IMR-90 (cell line): ENCODE measurements around the gene COPS9. TPM values are rescaled to one million over a fixed set of nuclear protein-coding genes. Genes with fewer than 3 reads are reported as not detected.

Source experiments
- ATAC-seq: fragments of 200-7000 bp; cut with Tn5 transposase; 2 replicates; pipeline ENCODE4 v1.9.1; 2020; ENCODE audit warnings: low read depth, mild to moderate bottlenecking, moderate library complexity
- BruUV-seq: library from RNA; stranded (reverse); fragments of 400-500 nt; replicated peaks from 2 replicates; lab custom pipeline; 2021; lab: Mats Ljungman, UMichigan
- CTCF ChIA-PET: fragments of 300-600 bp; formaldehyde crosslinking; extraction: SDS; loops from one replicate; lab custom pipeline; 2021; ENCODE audit warnings: antibody characterized with exemption; lab: Yijun Ruan, JAX
- POLR2A ChIA-PET: fragments of 300-600 bp; sonication (Branson Sonifier 250); formaldehyde crosslinking; loops from one replicate; lab custom pipeline; 2022; ENCODE audit warnings: antibody characterized with exemption; ENCODE audit not compliant: unreplicated experiment; lab: Charles Lee
- DNase-seq: peaks from one replicate; pipeline ENCODE4 v3.0.0; 2013
- H2AFZ ChIP-seq: replicated peaks from 2 replicates; pipeline ENCODE3; 2013; ENCODE audit warnings: low read length, mild to moderate bottlenecking; ENCODE audit not compliant: poor library complexity
- H2AK5ac ChIP-seq: 2 replicates; pipeline ENCODE4 v1.6.1; 2013; ENCODE audit warnings: low read depth, low read length, inconsistent platforms
- H2AK9ac ChIP-seq: replicated peaks from 2 replicates; pipeline ENCODE3; 2013; ENCODE audit warnings: mild to moderate bottlenecking, low read depth, low read length, moderate library complexity; ENCODE audit not compliant: poor library complexity
- H2BK120ac ChIP-seq: 2 replicates; pipeline ENCODE4 v1.6.1; 2013; ENCODE audit warnings: low read depth, low read length, inconsistent platforms
- H2BK15ac ChIP-seq: 3 replicates; pipeline ENCODE4 v1.6.1; 2013; ENCODE audit warnings: low read depth, low read length, inconsistent platforms
- H2BK20ac ChIP-seq: 2 replicates; pipeline ENCODE4 v1.6.1; 2013; ENCODE audit warnings: low read depth, mild to moderate bottlenecking, inconsistent platforms, low read length, moderate library complexity
- H2BK5ac ChIP-seq: 2 replicates; pipeline ENCODE4 v1.6.1; 2013; ENCODE audit warnings: mild to moderate bottlenecking, low read depth, low read length, inconsistent platforms; ENCODE audit not compliant: poor library complexity, severe bottlenecking
- H3K14ac ChIP-seq: replicated peaks from 2 replicates; pipeline ENCODE4 v1.6.1; 2013; ENCODE audit warnings: low read depth, low read length, inconsistent platforms
- H3K18ac ChIP-seq: 2 replicates; pipeline ENCODE4 v1.6.1; 2013; ENCODE audit warnings: low read depth, low read length, control low read depth
- H3K23ac ChIP-seq: 2 replicates; pipeline ENCODE4 v1.6.1; 2013; ENCODE audit warnings: low read depth, low read length, inconsistent platforms
- H3K27ac ChIP-seq: 2 replicates; pipeline ENCODE4 v1.5.1; 2013; ENCODE audit warnings: mild to moderate bottlenecking, control low read depth, low read length; ENCODE audit not compliant: insufficient read depth
- H3K27me3 ChIP-seq: 2 replicates; pipeline ENCODE4 v1.6.1; 2013; ENCODE audit warnings: low read length; ENCODE audit not compliant: control insufficient read depth, insufficient read depth
- H3K36me3 ChIP-seq: 2 replicates; pipeline ENCODE4 v1.6.1; 2013; ENCODE audit warnings: low read length, mixed read lengths; ENCODE audit not compliant: control insufficient read depth, insufficient read depth
- H3K4ac ChIP-seq: 2 replicates; pipeline ENCODE4 v1.6.1; 2013; ENCODE audit warnings: low read depth, low read length, inconsistent platforms
- H3K4me1 ChIP-seq: 2 replicates; pipeline ENCODE4 v1.6.1; 2013; ENCODE audit warnings: low read length, mixed read lengths; ENCODE audit not compliant: control insufficient read depth, insufficient read depth
- H3K4me2 ChIP-seq: 2 replicates; pipeline ENCODE4 v1.6.1; 2013; ENCODE audit warnings: low read depth, mild to moderate bottlenecking, control low read depth, low read length, moderate library complexity
- H3K4me3 ChIP-seq: 2 replicates; pipeline ENCODE4 v1.5.1; 2013; ENCODE audit warnings: low read depth, mild to moderate bottlenecking, control low read depth, low read length, moderate library complexity; ENCODE audit not compliant: insufficient read depth
- H3K56ac ChIP-seq: 2 replicates; pipeline ENCODE4 v1.6.1; 2013; ENCODE audit warnings: low read length, inconsistent platforms; ENCODE audit not compliant: insufficient read depth; ENCODE audit errors: extremely low read depth
- H3K79me1 ChIP-seq, 2 experiments: 2 replicates each; pipeline ENCODE4 v1.6.1; 2013; ENCODE audit warnings: low read length in 2 of 2, inconsistent platforms in 1 of 2, low read depth in 1 of 2
- H3K9ac ChIP-seq: 2 replicates; pipeline ENCODE4 v1.6.1; 2013; ENCODE audit warnings: low read depth, low read length, control low read depth
- H3K9me1 ChIP-seq: 2 replicates; pipeline ENCODE4 v1.6.1; 2013; ENCODE audit warnings: low read length, inconsistent platforms; ENCODE audit not compliant: insufficient read depth
- H3K9me3 ChIP-seq: 2 replicates; pipeline ENCODE4 v1.6.1; 2013; ENCODE audit warnings: low read length; ENCODE audit not compliant: control insufficient read depth, insufficient read depth
- H4K20me1 ChIP-seq: 2 replicates; pipeline ENCODE4 v1.6.1; 2013; ENCODE audit warnings: low read length, inconsistent platforms; ENCODE audit not compliant: insufficient read depth
- H4K5ac ChIP-seq: 2 replicates; pipeline ENCODE4 v1.6.1; 2013; ENCODE audit warnings: mild to moderate bottlenecking, low read depth, low read length, control low read depth
- H4K8ac ChIP-seq, 2 experiments: 2 replicates each; pipeline ENCODE4 v1.6.1; 2013; ENCODE audit warnings: low read depth in 2 of 2, low read length in 2 of 2, control low read depth in 1 of 2, inconsistent platforms in 1 of 2
- H4K91ac ChIP-seq: 2 replicates; pipeline ENCODE4 v1.6.1; 2013; ENCODE audit warnings: low read depth, low read length, inconsistent platforms; ENCODE audit not compliant: insufficient read depth
- BHLHE40 ChIP-seq: fragments of 150-350 bp; IDR thresholded peaks from 2 replicates; pipeline ENCODE4 v1.6.1; 2016; ENCODE audit warnings: mild to moderate bottlenecking, low read depth, low read length
- CEBPB ChIP-seq: IDR thresholded peaks from 2 replicates; pipeline ENCODE4 v1.6.1; 2012; ENCODE audit warnings: low read depth, low read length, improper control_type of control experiment
- CHD1 ChIP-seq: IDR thresholded peaks from 2 replicates; pipeline ENCODE4 v1.6.1; 2012; ENCODE audit warnings: low read depth, low read length, improper control_type of control experiment
- CTCF ChIP-seq: conservative IDR thresholded peaks from 2 replicates; pipeline ENCODE4 v1.5.1; 2012; ENCODE audit warnings: mild to moderate bottlenecking, low read depth, low read length, improper control_type of control experiment
- ELK1 ChIP-seq: fragments of 150-350 bp; IDR thresholded peaks from 2 replicates; pipeline ENCODE4 v1.6.1; 2016; ENCODE audit warnings: low read depth, mild to moderate bottlenecking, low read length, moderate library complexity, borderline replicate concordance
- FOS ChIP-seq: fragments of 150-350 bp; IDR thresholded peaks from 2 replicates; pipeline ENCODE4 v1.6.1; 2016; ENCODE audit warnings: low read depth, low read length
- MAFK ChIP-seq: IDR thresholded peaks from 2 replicates; pipeline ENCODE4 v1.6.1; 2012; ENCODE audit warnings: low read depth, low read length, improper control_type of control experiment
- MAZ ChIP-seq: IDR thresholded peaks from 2 replicates; pipeline ENCODE4 v1.6.1; 2012; ENCODE audit warnings: low read depth, mild to moderate bottlenecking, low read length, improper control_type of control experiment, moderate library complexity, borderline replicate concordance
- MXI1 ChIP-seq: IDR thresholded peaks from 2 replicates; pipeline ENCODE4 v1.6.1; 2012; ENCODE audit warnings: low read depth, mild to moderate bottlenecking, low read length, moderate library complexity, borderline replicate concordance
- NFE2L2 ChIP-seq: fragments of 150-350 bp; IDR thresholded peaks from 2 replicates; pipeline ENCODE4 v1.6.1; 2016; ENCODE audit warnings: low read depth, mild to moderate bottlenecking, low read length
- POLR2A ChIP-seq: IDR thresholded peaks from 2 replicates; pipeline ENCODE4 v1.6.1; 2012; ENCODE audit warnings: mild to moderate bottlenecking, low read depth, low read length
- RAD21 ChIP-seq: IDR thresholded peaks from 2 replicates; pipeline ENCODE4 v1.6.1; 2012; ENCODE audit warnings: low read length, improper control_type of control experiment
- RCOR1 ChIP-seq: IDR thresholded peaks from 2 replicates; pipeline ENCODE4 v1.6.1; 2012; ENCODE audit warnings: mild to moderate bottlenecking, low read length, improper control_type of control experiment; ENCODE audit not compliant: insufficient replicate concordance
- SMC3 ChIP-seq: fragments of 150-350 bp; IDR thresholded peaks from 2 replicates; pipeline ENCODE4 v1.6.1; 2016; ENCODE audit warnings: low read depth, mild to moderate bottlenecking, antibody characterized with exemption, low read length, moderate library complexity
- WGBS, 2 experiments: methylation state at CpG; one replicate each; pipeline versions ENCODE4 v1.1.5 to v1.1.7; 2013; ENCODE audit warnings: missing lambda C conversion rate in 2 of 2; ENCODE audit not compliant: insufficient read length in 1 of 2; ENCODE audit errors: extremely low coverage in 2 of 2; 5-methylcytosine and 5-hydroxymethylcytosine counted together
- dilution Hi-C: fragments of 300-500 bp; cut with HindIII; formaldehyde crosslinking; loops from one replicate; pipeline ENCODE4 v1.14.3; 2018; ENCODE audit warnings: low sequenced_read_pairs; ENCODE audit not compliant: unreplicated experiment
- in situ Hi-C: fragments of 300-500 bp; cut with MboI; formaldehyde crosslinking; loops from 3 replicates; pipeline ENCODE4 v1.14.3; 2019; ENCODE audit warnings: low sequenced_read_pairs, inconsistent platforms, mixed read lengths
- intact Hi-C: fragments of 100-400 bp; cut with micrococcal nuclease; formaldehyde crosslinking; loops from 2 replicates; pipeline ENCODE4 v1.10.0; 2022
- polyA plus RNA-seq, 3 experiments: library from polyadenylated mRNA; depleted of rRNA; stranded (reverse); fragments of >200 nt; gene quantifications; 2 replicates each; pipeline ENCODE4 v1.2.3, GENCODE V29; 2012; ENCODE audit warnings: low replicate concordance in 1 of 3
- total RNA-seq: library from RNA; depleted of rRNA; stranded (reverse); fragments of >200 nt; gene quantifications from 2 replicates; pipeline ENCODE4 v1.2.3, GENCODE V29; 2012

Gene COPS9
- total and polyA plus RNA-seq, 2 of the 4 experiments (the other 2 are of a cell fraction), result 85.9 to 309 TPM

- dilution Hi-C loops, result no loop called here
- no peak for ATAC-seq
- BruUV-seq, result no TSS peak
These were observed 23.0 kb downstream of the COPS9 start for GRCh38 chr2:240112914-240113690.

More at GRCh38 chr2:240112914-240113690, 23.0 kb downstream of the COPS9 start:
- ChIA-PET CTCF (no interaction called here), POLR2A (no interaction called here)
- intact Hi-C loops, result no loop called here
- WGBS, 2 experiments, result no CpG with 5 or more reads among the region's 5 CpGs
- no peak overlapping the region for H3K23ac ChIP-seq
- no peak overlapping the region for H2BK5ac ChIP-seq
- H3K56ac ChIP-seq, result no peak overlapping the region
- H4K20me1 ChIP-seq, result no peaks in the 10 kb centered on the region
- H3K9me3 ChIP-seq, result no peaks in the 10 kb centered on the region
- H3K9ac ChIP-seq, result no peak overlapping the region
- H2AK9ac ChIP-seq, result no peak overlapping the region
- no peak for DNase-seq
- no peak overlapping the region for H2BK120ac ChIP-seq
- no peak overlapping the region for H3K14ac ChIP-seq
- H3K4me1 ChIP-seq, result no peaks in the 10 kb centered on the region
- no peak overlapping the region for H3K4ac ChIP-seq
- no peak overlapping the region for H3K4me3 ChIP-seq
- no peaks in the 10 kb centered on the region for H3K79me1 ChIP-seq
- H3K18ac ChIP-seq, result no peak overlapping the region
- in situ Hi-C loops, result no loop called here
- H3K4me2 ChIP-seq, result no peak overlapping the region
- H3K27me3 ChIP-seq, result peaks cover 14% of the 10 kb centered on the region
- H4K5ac ChIP-seq, result no peak overlapping the region
- no peak overlapping the region for H2AK5ac ChIP-seq
- TF ChIP-seq FOS, result no peak
- TF ChIP-seq RAD21, result no peak
- TF ChIP-seq POLR2A, result no peak
- TF ChIP-seq MXI1, result no peak
- TF ChIP-seq RCOR1, result no peak
- TF ChIP-seq CTCF, result no peak
- TF ChIP-seq BHLHE40, result no peak
- no peak for TF ChIP-seq MAFK
- no peak for TF ChIP-seq CEBPB
- no peak for TF ChIP-seq MAZ
- TF ChIP-seq CHD1, result no peak
- TF ChIP-seq NFE2L2, result no peak
- TF ChIP-seq SMC3, result no peak
- no peak for TF ChIP-seq ELK1
- no peak overlapping the region for H2AFZ ChIP-seq
- peaks cover 2% of the 10 kb centered on the region; the same call in 1 of the 2 replicates for H3K9me1 ChIP-seq
- no peak overlapping the region for H2BK15ac ChIP-seq
- no peak overlapping the region for H4K8ac ChIP-seq
- H3K36me3 ChIP-seq, result no peaks in the 10 kb centered on the region
- no peak overlapping the region for H2BK20ac ChIP-seq
- no peak overlapping the region for H3K27ac ChIP-seq
- H4K91ac ChIP-seq, result no peak overlapping the region
